Natural killer cell (primary cell): ENCODE data around the gene DHTKD1. TPM values are rescaled to one million over a fixed set of nuclear protein-coding genes. Genes with fewer than 3 reads are reported as not detected.

Experiments used
- ATAC-seq, 3 donors: fragments of 150-1000 bp in 2 of 3; fragments of 200-7000 bp in 1 of 3; cut with Tn5 transposase; 1 replicate in 1 of 3; 2 replicates in 2 of 3; pipeline ENCODE4 v1.10.0; 2021; ENCODE audit warnings: mild to moderate bottlenecking in 2 of 3, moderate library complexity in 2 of 3
- DNase-seq, 2 donors: peaks; one replicate each; pipeline versions ENCODE4 v3.0.0 to v3.0.0-alpha.2; 2013 to 2021; ENCODE audit warnings: mixed read lengths in 1 of 2
- H3K27ac ChIP-seq: one replicate; pipeline ENCODE4 v1.5.1; 2013; ENCODE audit warnings: mild to moderate bottlenecking, low read length
- H3K27me3 ChIP-seq: one replicate; pipeline ENCODE4 v1.6.1; 2013; ENCODE audit warnings: low read length; ENCODE audit not compliant: control insufficient read depth, insufficient read depth
- H3K36me3 ChIP-seq: one replicate; pipeline ENCODE4 v1.6.1; 2013; ENCODE audit warnings: low read length; ENCODE audit not compliant: control insufficient read depth, insufficient read depth
- H3K4me1 ChIP-seq: one replicate; pipeline ENCODE4 v1.6.1; 2013; ENCODE audit warnings: low read length; ENCODE audit not compliant: control insufficient read depth, insufficient read depth
- H3K4me3 ChIP-seq: one replicate; pipeline ENCODE4 v1.5.1; 2013; ENCODE audit warnings: low read length
- H3K9me3 ChIP-seq: one replicate; pipeline ENCODE4 v1.6.1; 2013; ENCODE audit warnings: low read length; ENCODE audit not compliant: control insufficient read depth, insufficient read depth
- H3K27ac Mint-ChIP-seq, 2 donors: one replicate each; pipeline ENCODE4 v1.8.0; 2022; ENCODE audit warnings: mild to moderate bottlenecking in 2 of 2, mixed read lengths in 2 of 2, moderate library complexity in 1 of 2
- H3K27me3 Mint-ChIP-seq, 2 donors: one replicate each; pipeline ENCODE4 v1.8.0; 2022; ENCODE audit warnings: low read depth in 2 of 2, mixed read lengths in 2 of 2
- H3K36me3 Mint-ChIP-seq: one replicate; pipeline ENCODE4 v1.8.0; 2022; ENCODE audit warnings: mixed read lengths
- H3K4me1 Mint-ChIP-seq, 2 donors: one replicate each; pipeline ENCODE4 v1.8.0; 2022; ENCODE audit warnings: mixed read lengths in 2 of 2
- H3K4me3 Mint-ChIP-seq: one replicate; pipeline ENCODE4 v1.8.0; 2022; ENCODE audit warnings: mild to moderate bottlenecking, moderate library complexity, mixed read lengths
- H3K9me3 Mint-ChIP-seq, 2 donors: one replicate each; pipeline ENCODE4 v1.8.0; 2022; ENCODE audit warnings: mixed read lengths in 2 of 2
- WGBS: methylation state at CpG from one replicate; pipeline ENCODE4 v1.1.7; 2013; ENCODE audit warnings: missing lambda C conversion rate; ENCODE audit not compliant: insufficient coverage; 5-methylcytosine and 5-hydroxymethylcytosine counted together
- intact Hi-C: fragments of 100-400 bp; cut with micrococcal nuclease; formaldehyde crosslinking; loops from one replicate; pipeline ENCODE4 v1.14.2; 2022
- total RNA-seq, 4 donors: library from RNA; stranded (reverse); fragments of 120-200 nt in 1 of 4; gene quantifications; one replicate each; pipeline versions ENCODE4 v1.2.3 to v1.2.4, GENCODE V29; 2013 to 2022
- TF ChIP-seq, protein P1 (sequence below): fragments of 200-600 bp; IDR thresholded peaks from one replicate; pipeline ENCODE4 v1.8.0; 2022; ENCODE audit warnings: antibody characterized with exemption

Gene DHTKD1
- total RNA-seq, 3 donors from 2014 or later (not counting 1 experiment from before 2014, with no cell fraction given), result 14.4 to 17.3 (median 14.8) TPM

GRCh38 chr10:12036073-12036655, 32.6 kb upstream of the DHTKD1 start:
- DNase-seq, result no peak
- Mint-ChIP-seq H3K27me3 (no peaks in the 10 kb centered on the region), H3K9me3 (no peaks in the 10 kb centered on the region), H3K4me3 (no peak overlapping the region), H3K36me3 (peaks cover 8% of the 10 kb centered on the region), H3K4me1 (peaks cover 23 to 26% of the 10 kb centered on the region in 2 donors), H3K27ac (no peak overlapping the region)
- TF ChIP-seq, protein P1, sequence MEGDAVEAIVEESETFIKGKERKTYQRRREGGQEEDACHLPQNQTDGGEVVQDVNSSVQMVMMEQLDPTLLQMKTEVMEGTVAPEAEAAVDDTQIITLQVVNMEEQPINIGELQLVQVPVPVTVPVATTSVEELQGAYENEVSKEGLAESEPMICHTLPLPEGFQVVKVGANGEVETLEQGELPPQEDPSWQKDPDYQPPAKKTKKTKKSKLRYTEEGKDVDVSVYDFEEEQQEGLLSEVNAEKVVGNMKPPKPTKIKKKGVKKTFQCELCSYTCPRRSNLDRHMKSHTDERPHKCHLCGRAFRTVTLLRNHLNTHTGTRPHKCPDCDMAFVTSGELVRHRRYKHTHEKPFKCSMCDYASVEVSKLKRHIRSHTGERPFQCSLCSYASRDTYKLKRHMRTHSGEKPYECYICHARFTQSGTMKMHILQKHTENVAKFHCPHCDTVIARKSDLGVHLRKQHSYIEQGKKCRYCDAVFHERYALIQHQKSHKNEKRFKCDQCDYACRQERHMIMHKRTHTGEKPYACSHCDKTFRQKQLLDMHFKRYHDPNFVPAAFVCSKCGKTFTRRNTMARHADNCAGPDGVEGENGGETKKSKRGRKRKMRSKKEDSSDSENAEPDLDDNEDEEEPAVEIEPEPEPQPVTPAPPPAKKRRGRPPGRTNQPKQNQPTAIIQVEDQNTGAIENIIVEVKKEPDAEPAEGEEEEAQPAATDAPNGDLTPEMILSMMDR, result no peak
- WGBS, result 100% methylated on average over 1 of the region's 3 CpGs
- no peaks in the 10 kb centered on the region for H3K9me3 ChIP-seq
- ATAC-seq, result no peak
- H3K36me3 ChIP-seq, result peaks cover 23% of the 10 kb centered on the region
- H3K27ac ChIP-seq, result no peak overlapping the region
- intact Hi-C loops, result no loop called here
- H3K4me1 ChIP-seq, result no peaks in the 10 kb centered on the region
- H3K4me3 ChIP-seq, result no peak overlapping the region
- no peaks in the 10 kb centered on the region for H3K27me3 ChIP-seq

DNA sequence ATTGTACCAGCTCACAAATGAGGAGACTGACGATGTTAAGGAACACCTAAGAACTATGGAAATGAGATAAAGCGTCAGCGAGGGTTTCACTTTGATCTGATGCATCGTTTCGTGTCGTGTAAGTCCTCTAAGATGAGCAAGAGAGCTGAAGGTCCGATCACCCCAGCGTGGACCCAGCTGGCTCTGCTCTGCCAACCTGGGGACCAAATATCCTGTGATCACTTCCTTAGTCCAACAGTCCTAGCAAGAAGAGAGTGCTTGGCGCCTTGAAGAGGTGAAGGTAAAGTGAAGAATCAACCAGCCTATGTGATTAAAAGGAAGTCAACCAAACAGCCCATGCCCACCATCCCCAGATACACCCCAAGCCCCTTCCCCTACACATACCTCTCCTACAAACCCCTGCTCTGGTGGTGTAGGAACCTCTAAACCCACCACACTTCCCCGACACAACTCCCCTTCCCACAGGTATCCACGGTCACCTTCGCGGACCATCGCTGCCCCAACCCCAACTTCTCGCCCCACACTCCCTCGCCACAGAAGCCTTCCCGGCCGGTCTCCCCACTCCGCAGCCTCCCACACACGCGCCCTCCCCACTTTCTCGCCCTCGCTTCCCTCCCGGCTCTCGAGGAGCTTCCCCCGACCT, 26.9 kb upstream of the DHTKD1 start:
- Mint-ChIP-seq H3K27ac (peak overlapping the region; percentile 97 to 98), H3K4me1 (peaks cover 27 to 39% of the 10 kb centered on the region in 2 donors), H3K9me3 (no peaks in the 10 kb centered on the region), H3K4me3 (peak overlapping the region; percentile 98), H3K36me3 (no peaks in the 10 kb centered on the region), H3K27me3 (no peaks in the 10 kb centered on the region)
- no peaks in the 10 kb centered on the region for H3K9me3 ChIP-seq
- TF ChIP-seq, protein P1, result no peak
- ATAC-seq (no peak), DNase-seq (peak in 1 of 2 donors; percentile 56)
- no peaks in the 10 kb centered on the region for H3K27me3 ChIP-seq
- H3K4me3 ChIP-seq, result peak overlapping the region; percentile 100
- intact Hi-C loops, result loop anchor here (2.0 kb wide), 1 partner anchor 153 kb away; the partner anchor contains the start of gene NUDT5
- under 1% methylated on average over 25 of the region's 26 CpGs for WGBS
- H3K4me1 ChIP-seq, result peaks cover 12% of the 10 kb centered on the region
- peak overlapping the region; percentile 95 for H3K27ac ChIP-seq
- H3K36me3 ChIP-seq, result no peaks in the 10 kb centered on the region

DNA sequence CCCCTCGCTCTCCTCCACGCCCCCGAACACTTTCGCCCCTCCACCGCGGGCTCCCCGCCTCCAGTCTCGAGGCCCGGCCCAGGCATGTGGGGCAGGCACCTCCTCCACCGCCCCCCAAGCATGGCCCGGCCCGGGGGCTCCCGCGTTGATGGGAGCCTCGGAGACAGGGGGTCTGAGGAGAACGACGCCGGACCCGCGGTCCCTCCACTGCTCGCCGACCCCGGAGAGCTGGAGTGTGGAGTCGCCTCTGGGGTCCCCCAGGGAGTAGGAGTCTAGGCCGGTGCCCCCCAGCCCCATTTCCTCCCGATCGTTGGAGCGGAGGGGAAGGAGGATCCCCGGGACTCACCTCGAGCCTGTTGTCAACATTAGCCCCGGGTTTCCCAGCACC, 26.4 kb upstream of the DHTKD1 start:
- DNase-seq (peak in 1 of 2 donors; percentile 58), ATAC-seq (peak; percentile 17 to 25 (median 21))
- H3K27me3 ChIP-seq, result no peaks in the 10 kb centered on the region
- Mint-ChIP-seq H3K27ac (peak overlapping the region; percentile 97 to 98), H3K4me3 (peak overlapping the region; percentile 98), H3K9me3 (no peaks in the 10 kb centered on the region), H3K4me1 (peaks cover 27 to 39% of the 10 kb centered on the region in 2 donors), H3K36me3 (no peaks in the 10 kb centered on the region), H3K27me3 (no peaks in the 10 kb centered on the region)
- H3K27ac ChIP-seq, result peak overlapping the region; percentile 95
- no peaks in the 10 kb centered on the region for H3K36me3 ChIP-seq
- H3K9me3 ChIP-seq, result no peaks in the 10 kb centered on the region
- TF ChIP-seq, protein P1, result no peak
- H3K4me1 ChIP-seq, result peaks cover 12% of the 10 kb centered on the region
- peak overlapping the region; percentile 100 for H3K4me3 ChIP-seq
- intact Hi-C loops, result loop anchor here (2.0 kb wide), 1 partner anchor 152 kb away; the partner anchor contains the start of gene NUDT5
- under 1% methylated on average over 30 of the region's 31 CpGs for WGBS
